HG03442 (cell line): ENCODE measurements around the gene IMMP1L.

Experiments used
- ATAC-seq: cut with Tn5 transposase; IDR thresholded peaks from one replicate; pipeline ENCODE4 v1.9.1; 2021; ENCODE audit warnings: mild to moderate bottlenecking, moderate library complexity; ENCODE audit not compliant: unreplicated experiment

The IMMP1L gene

GRCh38 chr11:31404614-31405013 lies 104.8 kb downstream of the IMMP1L start:
- ATAC-seq, result no peak

DNA sequence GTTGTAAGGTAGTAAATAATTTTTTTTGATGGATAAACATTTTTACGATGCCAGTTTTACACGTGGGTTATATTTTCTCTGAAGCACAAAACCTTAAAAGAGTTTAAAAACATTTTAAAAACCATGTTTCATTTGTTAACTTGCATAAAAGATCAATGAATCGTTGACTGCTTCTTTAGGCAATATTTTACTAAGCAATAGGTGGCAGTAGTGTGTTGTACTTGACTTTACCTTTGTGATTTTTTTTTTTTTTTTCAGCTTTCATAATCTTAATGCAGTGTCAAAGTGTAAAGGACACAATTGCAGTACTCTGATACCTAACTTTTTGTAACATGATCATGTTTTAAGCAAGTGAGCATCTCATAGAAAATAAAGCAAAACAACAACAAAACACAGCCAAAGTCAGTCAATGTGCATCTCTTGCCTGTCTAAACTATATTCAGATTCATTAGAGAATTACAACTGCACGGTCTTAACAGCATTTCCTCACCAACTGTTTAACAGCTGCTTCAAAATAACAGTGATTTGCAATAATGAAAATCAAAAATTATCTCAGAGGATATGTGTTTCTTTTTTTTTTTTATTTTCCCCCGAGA lies 112.1 kb downstream of the IMMP1L start:
- ATAC-seq, result no peak

GRCh38 chr11:31387379-31387778 lies 122.0 kb downstream of the IMMP1L start:
- no peak for ATAC-seq

DNA sequence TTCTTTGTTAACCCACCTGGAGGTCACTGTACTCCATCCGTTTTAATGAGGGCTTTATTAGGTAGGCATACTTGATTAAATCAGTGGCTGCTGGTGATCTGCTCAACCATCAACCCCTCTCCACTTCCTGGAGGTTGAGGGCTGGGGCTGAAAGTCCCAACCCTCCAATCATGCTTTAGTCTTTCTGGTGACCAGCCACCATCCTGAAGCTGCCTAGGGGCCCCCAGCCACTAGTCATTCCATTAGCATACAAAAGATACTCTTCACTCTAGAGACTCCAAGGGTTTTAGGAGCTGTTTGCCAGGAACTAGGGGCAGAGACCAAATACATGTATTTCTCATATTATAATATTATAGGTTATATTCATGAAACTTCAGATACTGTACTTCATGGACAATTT lies 126.3 kb downstream of the IMMP1L start:
- ATAC-seq, result no peak
